Esophagus mucosa (tissue), 1 donor: Measurements from ENCODE around the gene EZH1. TPM values are rescaled to one million over a fixed set of nuclear protein-coding genes. Genes with fewer than 3 reads are reported as not detected.

Experiments used
- ATAC-seq: fragments of 200-7000 bp; cut with Tn5 transposase; one replicate; pipeline ENCODE4 v1.9.1; 2020
- total RNA-seq: library from RNA; stranded (reverse); gene quantifications from one replicate; pipeline ENCODE4 v1.2.4, GENCODE V29; 2023
- donor health status: DM: yes; HTN: yes; CAD: no.

Gene EZH1
- total RNA-seq, 1 donor from 2014 or later = 14.4 TPM

GRCh38 chr17:42706732-42707131 lies 38.1 kb downstream of the EZH1 start:
- no peak for ATAC-seq

- ATAC-seq = no peak
Measured at GRCh38 chr17:42704837-42705494, 39.9 kb downstream of the EZH1 start.

GRCh38 chr17:42704490-42704836 lies 40.4 kb downstream of the EZH1 start:
- no peak for ATAC-seq

- ATAC-seq = no peak
Measured at GRCh38 chr17:42702446-42702845, 42.4 kb downstream of the EZH1 start.

- no peak for ATAC-seq
Measured at GRCh38 chr17:42700586-42701289, 44.1 kb downstream of the EZH1 start.

GRCh38 chr17:42699415-42699740 lies 45.5 kb downstream of the EZH1 start:
- no peak for ATAC-seq

GRCh38 chr17:42698736-42699414 lies 46.0 kb downstream of the EZH1 start:
- no peak for ATAC-seq

- ATAC-seq = no peak
Measured at GRCh38 chr17:42697108-42697811, 47.6 kb downstream of the EZH1 start.

- ATAC-seq = no peak
Measured at GRCh38 chr17:42695500-42695899, 49.3 kb downstream of the EZH1 start.

GRCh38 chr17:42694524-42694923 lies 50.3 kb downstream of the EZH1 start:
- ATAC-seq = no peak

- ATAC-seq = no peak
Measured at GRCh38 chr17:42692489-42692888, 52.4 kb downstream of the EZH1 start.

GRCh38 chr17:42691021-42691545 lies 53.8 kb downstream of the EZH1 start:
- no peak for ATAC-seq

- no peak for ATAC-seq
Measured at GRCh38 chr17:42690596-42690995, 54.2 kb downstream of the EZH1 start.

- ATAC-seq = no peak
Measured at GRCh38 chr17:42687707-42688320, 57.0 kb downstream of the EZH1 start.

GRCh38 chr17:42686520-42687128 lies 58.2 kb downstream of the EZH1 start:
- ATAC-seq = no peak

- ATAC-seq = no peak
Measured at GRCh38 chr17:42685831-42686230, 59.0 kb downstream of the EZH1 start.

- no peak for ATAC-seq
Measured at GRCh38 chr17:42684929-42685556, 59.8 kb downstream of the EZH1 start.

GRCh38 chr17:42683407-42684034 lies 61.3 kb downstream of the EZH1 start:
- ATAC-seq = peak; percentile 5

- ATAC-seq = peak; percentile 1
Measured at GRCh38 chr17:42682722-42683403, 62.0 kb downstream of the EZH1 start.

GRCh38 chr17:42681976-42682721 lies 62.7 kb downstream of the EZH1 start, which contains the start of gene CNTNAP1:
Gene CNTNAP1, plus strand, starts transcription at chr17:42682531. Its CDS starts 299 bp downstream, at chr17:42682830.
- no peak for ATAC-seq
